Fibroblast of the aortic adventitia (primary cell): ENCODE measurements around the gene EXOSC6. TPM values are rescaled to one million over a fixed set of nuclear protein-coding genes. Genes with fewer than 3 reads are reported as not detected.
"Not testable (repeated sequence)": the region's sequence is repeated elsewhere in the genome, so short reads cannot be mapped to it uniquely, and the experiment has no call there.

Experiments used
- DNase-seq: peaks from one replicate; pipeline ENCODE4 v3.0.0-alpha.2; 2010; ENCODE audit warnings: low read depth
- H3K4me3 ChIP-seq: 2 replicates; pipeline ENCODE4 v1.5.1; 2011; ENCODE audit warnings: low read depth, mild to moderate bottlenecking, control low read depth, low read length, moderate library complexity
- total RNA-seq: library from RNA; depleted of rRNA; stranded (reverse); fragments of >200 nt; gene quantifications from 2 replicates; pipeline ENCODE4 v1.2.3, GENCODE V29; 2012; ENCODE audit warnings: low replicate concordance
- TF ChIP-seq, protein P1 (sequence below): IDR thresholded peaks from 2 replicates; pipeline ENCODE4 v1.5.1; 2011; ENCODE audit warnings: mild to moderate bottlenecking, low read length, control low read depth, inconsistent platforms; ENCODE audit not compliant: insufficient read depth

The EXOSC6 gene
- total RNA-seq, 1 donor = 39.7 TPM

DNA sequence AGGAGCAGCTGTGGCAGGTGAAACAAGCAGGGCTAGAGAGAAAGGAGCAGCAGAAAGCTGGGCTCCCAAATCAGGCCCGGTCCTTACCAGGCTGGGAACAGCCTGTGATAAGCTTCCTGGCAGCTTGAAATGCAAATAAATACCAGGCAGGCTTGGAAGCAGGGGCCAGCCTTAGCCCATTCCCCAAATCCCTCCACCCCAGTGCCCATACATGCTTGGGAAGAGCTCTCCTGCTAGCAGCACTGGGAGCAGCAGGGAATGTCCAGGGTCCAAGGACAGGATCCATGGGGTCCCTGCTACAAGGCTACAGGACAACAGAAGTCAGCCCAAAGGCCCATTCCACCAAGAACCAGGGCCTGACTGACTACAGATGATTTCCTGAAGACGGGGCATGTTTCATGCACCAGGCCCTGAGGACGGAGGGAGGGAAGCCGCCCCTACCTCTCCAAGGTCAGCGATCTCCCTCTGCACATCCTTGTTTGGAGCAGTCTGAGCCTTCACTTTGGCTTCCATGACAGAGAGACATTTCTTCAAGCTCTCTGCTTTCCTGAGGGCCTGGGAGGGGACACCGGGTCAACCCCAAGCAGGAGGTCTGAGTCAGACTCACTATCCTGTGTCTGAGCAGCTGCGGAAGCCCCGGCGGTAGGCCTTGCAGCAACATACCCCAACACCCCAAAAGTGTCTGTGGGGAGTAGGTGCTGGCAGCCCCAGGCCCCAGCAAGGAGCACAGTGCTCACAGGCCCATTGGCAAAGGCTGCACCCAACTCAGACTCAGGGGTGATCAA lies 2.6 kb upstream of the EXOSC6 start:
- no peak for DNase-seq
- TF ChIP-seq, protein P1, sequence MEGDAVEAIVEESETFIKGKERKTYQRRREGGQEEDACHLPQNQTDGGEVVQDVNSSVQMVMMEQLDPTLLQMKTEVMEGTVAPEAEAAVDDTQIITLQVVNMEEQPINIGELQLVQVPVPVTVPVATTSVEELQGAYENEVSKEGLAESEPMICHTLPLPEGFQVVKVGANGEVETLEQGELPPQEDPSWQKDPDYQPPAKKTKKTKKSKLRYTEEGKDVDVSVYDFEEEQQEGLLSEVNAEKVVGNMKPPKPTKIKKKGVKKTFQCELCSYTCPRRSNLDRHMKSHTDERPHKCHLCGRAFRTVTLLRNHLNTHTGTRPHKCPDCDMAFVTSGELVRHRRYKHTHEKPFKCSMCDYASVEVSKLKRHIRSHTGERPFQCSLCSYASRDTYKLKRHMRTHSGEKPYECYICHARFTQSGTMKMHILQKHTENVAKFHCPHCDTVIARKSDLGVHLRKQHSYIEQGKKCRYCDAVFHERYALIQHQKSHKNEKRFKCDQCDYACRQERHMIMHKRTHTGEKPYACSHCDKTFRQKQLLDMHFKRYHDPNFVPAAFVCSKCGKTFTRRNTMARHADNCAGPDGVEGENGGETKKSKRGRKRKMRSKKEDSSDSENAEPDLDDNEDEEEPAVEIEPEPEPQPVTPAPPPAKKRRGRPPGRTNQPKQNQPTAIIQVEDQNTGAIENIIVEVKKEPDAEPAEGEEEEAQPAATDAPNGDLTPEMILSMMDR = no peak
- H3K4me3 ChIP-seq = no peak overlapping the region

DNA sequence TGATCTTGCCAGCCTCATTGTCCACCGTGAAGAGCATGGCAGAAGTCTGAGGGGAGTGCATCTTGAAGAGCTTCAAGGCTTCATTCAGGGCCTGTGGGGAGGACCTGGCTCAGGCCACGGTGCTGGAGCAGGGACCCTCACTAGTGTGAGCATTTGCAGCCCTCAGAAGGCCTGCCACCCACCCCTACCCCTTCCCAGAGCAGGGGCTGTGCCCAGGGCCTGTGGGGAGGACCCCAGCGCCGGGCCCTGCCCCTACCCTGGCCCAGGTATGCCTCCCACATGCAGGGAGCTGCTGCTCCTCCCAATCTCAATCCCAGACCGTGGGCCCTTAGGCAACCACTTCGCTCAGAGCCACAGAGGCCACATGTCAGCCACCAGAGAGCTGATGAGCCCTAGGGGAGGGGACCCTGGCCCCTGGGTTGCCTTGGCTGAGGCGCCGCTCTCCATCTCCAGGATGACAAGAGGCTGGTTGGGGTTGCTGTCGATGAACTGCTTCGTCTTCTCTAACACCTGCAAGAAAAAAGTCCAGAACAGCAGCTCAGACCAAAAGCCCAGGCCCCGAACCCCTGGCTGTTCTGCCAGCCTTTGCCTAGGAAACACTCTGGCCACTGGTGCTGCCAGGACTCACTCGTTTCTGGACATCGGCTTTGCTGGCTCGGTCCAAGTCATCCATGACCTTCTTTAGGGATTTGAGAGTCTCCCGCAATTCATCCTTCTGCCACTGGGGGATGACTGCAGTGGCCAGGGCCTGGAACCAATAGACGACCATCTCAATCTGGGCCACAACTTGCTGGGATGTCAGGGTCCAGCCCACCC lies 1.8 kb upstream of the EXOSC6 start:
- TF ChIP-seq, protein P1 = peak; percentile 64
- peak; percentile 41 for DNase-seq
- H3K4me3 ChIP-seq = no peak overlapping the region

DNA sequence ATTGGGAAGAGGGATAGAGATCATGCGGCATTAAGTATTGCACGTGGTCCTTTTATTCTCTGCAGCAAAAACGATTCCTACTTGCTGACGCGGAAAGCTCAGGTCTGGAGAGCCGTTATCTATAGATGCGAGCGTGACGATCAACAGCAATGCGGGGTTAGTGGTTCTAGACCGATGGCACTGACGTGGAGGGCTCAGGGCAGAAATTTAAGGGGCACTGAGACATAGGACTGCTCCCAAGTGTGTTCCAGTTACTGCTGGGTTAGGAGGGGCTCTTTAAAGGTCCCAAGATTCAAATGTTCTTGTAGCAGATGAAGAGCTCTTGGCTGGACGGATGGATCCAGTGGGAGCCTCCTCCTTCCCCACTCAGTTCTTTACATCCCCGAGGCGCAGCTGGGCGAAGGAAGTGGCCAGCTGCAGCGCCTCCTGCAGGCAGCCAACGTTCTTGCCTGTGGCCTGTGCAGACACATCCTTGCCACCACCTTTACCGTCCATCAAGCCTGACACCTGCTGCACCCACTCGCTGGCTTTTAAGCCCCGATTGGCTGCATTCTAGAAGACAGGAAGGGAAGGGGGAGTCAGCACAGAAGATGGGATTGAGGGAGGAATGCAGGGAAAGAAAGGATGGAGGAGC lies 732 bp upstream of the EXOSC6 start:
- no peak overlapping the region for H3K4me3 ChIP-seq
- TF ChIP-seq, protein P1 = peak; percentile 54
- DNase-seq = peak; percentile 18

GRCh38 chr16:70250748-70251628 lies 752 bp downstream of the EXOSC6 start:
- TF ChIP-seq, protein P1 = no peak
- DNase-seq = peak; percentile 48
- peak overlapping the region; percentile 42 for H3K4me3 ChIP-seq

GRCh38 chr16:70249697-70250096 lies 2.0 kb downstream of the EXOSC6 start:
- not testable (repeated sequence) for DNase-seq, H3K4me3 ChIP-seq

DNA sequence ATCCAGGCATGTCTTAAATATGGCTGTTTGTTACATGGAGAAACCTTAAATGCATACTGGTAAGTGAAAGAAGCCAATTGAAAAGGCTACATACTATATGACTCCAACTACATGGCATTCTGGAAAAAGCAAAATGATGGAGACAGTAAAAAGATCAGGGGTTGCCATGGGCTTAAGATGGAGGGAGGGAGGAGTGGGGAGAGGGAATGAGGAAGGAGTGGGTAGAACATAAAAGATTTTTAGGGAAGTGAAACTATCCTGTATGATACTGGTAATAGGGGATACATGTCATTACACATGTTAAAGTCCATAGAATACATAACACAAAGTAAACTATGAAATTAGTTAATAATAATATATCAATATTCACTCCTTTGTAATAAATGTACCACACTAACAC lies 13.0 kb downstream of the EXOSC6 start:
- H3K4me3 ChIP-seq, DNase-seq: not testable (repeated sequence)

- DNase-seq, H3K4me3 ChIP-seq: not testable (repeated sequence)
Observed at GRCh38 chr16:70231831-70232230, 19.9 kb downstream of the EXOSC6 start.

DNA sequence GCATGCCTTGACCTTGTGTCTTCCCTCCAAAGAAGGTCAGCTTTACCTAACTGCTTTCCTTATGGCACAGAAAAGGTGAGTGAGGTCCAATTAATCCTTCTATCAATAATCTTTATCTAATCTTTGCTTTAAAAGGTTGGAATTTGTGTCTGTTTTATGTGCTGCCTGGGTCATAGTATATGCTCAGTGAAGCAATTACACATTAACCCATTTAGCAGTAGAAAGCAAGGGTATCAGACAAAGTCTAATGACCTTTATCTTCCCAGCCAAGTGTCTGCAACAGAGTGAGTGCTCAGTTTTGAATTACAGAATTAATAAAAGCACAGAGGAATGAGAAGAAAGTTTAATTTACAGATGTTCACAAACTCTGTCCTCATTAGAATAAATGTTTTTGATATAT lies 25.7 kb downstream of the EXOSC6 start:
- DNase-seq, H3K4me3 ChIP-seq: not testable (repeated sequence)

DNA sequence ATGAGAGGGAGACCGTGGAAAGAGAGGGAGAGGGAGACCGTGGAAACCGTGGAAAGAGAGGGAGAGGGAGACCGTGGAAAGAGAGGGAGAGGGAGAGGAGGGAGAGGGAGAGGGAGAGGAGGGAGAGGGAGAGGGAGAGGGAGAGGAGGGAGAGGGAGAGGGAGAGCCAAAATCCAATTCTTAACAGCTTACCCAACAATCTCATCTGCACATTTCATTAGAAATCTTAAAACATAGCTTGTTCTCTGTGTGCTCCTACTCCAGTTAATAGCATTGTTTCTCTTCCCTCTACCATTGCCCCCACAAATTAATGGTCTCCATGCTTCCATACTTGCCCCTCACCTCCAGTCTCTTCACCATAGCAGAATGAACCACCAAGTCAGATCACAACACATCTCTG lies 26.3 kb downstream of the EXOSC6 start:
- DNase-seq, H3K4me3 ChIP-seq: not testable (repeated sequence)

DNA sequence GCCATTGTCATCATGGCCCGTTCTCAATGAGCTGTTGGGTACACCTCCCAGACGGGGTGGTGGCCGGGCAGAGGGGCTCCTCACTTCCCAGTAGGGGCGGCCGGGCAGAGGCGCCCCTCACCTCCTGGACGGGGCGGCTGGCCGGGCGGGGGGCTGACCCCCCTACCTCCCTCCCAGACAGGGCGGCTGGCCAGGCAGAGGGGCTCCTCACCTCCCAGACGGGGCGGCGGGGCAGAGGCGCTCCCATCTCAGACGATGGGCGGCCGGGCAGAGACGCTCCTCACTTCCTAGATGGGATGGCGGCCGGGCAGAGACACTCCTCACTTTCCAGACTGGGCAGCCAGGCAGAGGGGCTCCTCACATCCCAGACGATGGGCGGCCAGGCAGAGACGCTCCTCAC lies 27.1 kb downstream of the EXOSC6 start:
- not testable (repeated sequence) for H3K4me3 ChIP-seq

DNA sequence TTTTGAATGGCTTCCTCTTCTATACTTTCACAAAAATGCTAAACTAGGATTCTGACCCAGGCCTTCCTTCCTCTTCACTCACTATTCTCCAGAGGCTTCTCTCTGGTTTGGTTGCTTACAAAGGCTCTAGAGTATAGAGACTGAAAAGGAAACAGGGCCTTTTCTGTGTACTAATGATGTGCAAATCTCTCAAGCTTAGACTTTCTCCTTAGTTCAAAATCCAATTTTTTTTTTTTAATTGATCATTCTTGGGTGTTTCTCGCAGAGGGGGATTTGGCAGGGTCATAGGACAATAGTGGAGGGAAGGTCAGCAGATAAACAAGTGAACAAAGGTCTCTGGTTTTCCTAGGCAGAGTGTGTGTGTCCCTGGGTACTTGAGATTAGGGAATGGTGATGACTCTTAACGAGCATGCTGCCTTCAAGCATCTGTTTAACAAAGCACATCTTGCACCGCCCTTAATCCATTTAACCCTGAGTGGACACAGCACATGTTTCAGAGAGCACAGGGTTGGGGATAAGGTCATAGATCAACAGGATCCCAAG lies 27.7 kb downstream of the EXOSC6 start:
- not testable (repeated sequence) for DNase-seq

More for the DNA sequence above, 27.1 kb downstream of the EXOSC6 start:
- not testable (repeated sequence) for DNase-seq

DNA sequence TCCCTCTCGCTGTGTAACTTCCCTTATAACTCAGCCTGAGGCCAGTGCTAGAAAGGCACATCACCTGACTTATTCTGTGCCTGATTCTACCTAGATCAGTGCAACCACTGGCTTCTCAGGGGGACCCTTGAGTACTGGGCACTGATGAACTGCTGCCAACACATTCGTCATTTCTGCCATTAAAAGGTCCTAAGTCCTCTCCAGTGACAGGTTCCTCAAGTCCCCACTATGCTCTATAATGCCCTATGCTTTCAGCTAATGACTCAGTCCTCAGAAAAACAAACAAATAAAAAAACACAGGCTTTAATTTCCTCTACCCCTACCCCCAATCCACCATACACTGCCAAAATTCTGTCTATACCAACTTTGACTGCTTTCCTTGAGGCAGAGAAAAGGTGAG lies 28.5 kb downstream of the EXOSC6 start:
- not testable (repeated sequence) for DNase-seq, H3K4me3 ChIP-seq

More for the DNA sequence above, 27.7 kb downstream of the EXOSC6 start:
- not testable (repeated sequence) for H3K4me3 ChIP-seq
